ENCODE results near the gene AP3D1. TPM values are rescaled to one million over a fixed set of nuclear protein-coding genes. Genes with fewer than 3 reads are reported as not detected.

The AP3D1 gene
- total RNA-seq, 1 donor from 2014 or later, result 50.9 TPM

DNA sequence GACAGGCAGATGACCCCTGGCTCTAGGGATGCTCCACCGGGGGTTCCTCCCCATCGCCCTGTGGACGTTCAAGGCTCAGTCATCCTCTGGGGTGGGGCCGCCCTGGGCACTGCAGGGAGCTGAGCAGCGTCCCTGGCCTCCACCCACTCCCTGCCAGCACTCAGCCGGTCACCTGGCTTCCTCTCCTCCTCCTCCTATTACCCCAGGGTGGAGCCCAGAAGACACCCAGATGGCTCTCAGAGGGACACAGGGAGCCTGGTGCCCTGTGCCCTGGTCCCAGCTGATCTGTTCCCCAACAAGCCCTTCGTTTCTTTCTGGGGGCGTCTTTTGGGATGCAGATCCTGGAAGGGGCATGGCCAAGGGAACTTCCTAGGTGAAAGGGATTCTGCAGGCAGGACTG is 96.6 kb downstream of the AP3D1 start:
- Histone ChIP-seq H3K4me3 (no peak overlapping the region), H3K36me3 (no peaks in the 10 kb centered on the region), H3K79me2 (ENCODE audit: low read depth) (peaks cover 11% of the 10 kb centered on the region), H3F3A (ENCODE audit: low read depth) (peaks cover 25% of the 10 kb centered on the region), H3K27me3 (no peaks in the 10 kb centered on the region), H3K4me2 (no peak overlapping the region), H3K9ac (no peak overlapping the region), H2AFZ (replicated peaks) (no peak overlapping the region), H3K27ac (no peak overlapping the region), H3K4me1 (peaks cover 17% of the 10 kb centered on the region), H4K20me1 (ENCODE audit: low read depth) (peaks cover 10% of the 10 kb centered on the region), H3K9me3 (ENCODE audit: low read depth) (no peaks in the 10 kb centered on the region)
- no peak for DNase-seq (ENCODE audit: low spot score)
- peaks cover 3% of the 10 kb centered on the region for H3K27me3 Mint-ChIP-seq (ENCODE audit: insufficient read depth, low read depth)
- no peaks in the 10 kb centered on the region for H3K36me3 Mint-ChIP-seq
- H3K4me1 Mint-ChIP-seq, result peaks cover 32% of the 10 kb centered on the region
- TF ChIP-seq EZH2 (IDR thresholded peaks at IDR 0.05) (no peak), EZH2phosphoT487 (IDR thresholded peaks at IDR 0.05) (no peak)
- TF ChIP-seq, protein P1, sequence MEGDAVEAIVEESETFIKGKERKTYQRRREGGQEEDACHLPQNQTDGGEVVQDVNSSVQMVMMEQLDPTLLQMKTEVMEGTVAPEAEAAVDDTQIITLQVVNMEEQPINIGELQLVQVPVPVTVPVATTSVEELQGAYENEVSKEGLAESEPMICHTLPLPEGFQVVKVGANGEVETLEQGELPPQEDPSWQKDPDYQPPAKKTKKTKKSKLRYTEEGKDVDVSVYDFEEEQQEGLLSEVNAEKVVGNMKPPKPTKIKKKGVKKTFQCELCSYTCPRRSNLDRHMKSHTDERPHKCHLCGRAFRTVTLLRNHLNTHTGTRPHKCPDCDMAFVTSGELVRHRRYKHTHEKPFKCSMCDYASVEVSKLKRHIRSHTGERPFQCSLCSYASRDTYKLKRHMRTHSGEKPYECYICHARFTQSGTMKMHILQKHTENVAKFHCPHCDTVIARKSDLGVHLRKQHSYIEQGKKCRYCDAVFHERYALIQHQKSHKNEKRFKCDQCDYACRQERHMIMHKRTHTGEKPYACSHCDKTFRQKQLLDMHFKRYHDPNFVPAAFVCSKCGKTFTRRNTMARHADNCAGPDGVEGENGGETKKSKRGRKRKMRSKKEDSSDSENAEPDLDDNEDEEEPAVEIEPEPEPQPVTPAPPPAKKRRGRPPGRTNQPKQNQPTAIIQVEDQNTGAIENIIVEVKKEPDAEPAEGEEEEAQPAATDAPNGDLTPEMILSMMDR (IDR thresholded peaks at IDR 0.05), result no peak
- H3K9me3 Mint-ChIP-seq, result no peaks in the 10 kb centered on the region
- no peak overlapping the region for H3K27ac Mint-ChIP-seq
- no peak overlapping the region for H3K4me3 Mint-ChIP-seq

DNA sequence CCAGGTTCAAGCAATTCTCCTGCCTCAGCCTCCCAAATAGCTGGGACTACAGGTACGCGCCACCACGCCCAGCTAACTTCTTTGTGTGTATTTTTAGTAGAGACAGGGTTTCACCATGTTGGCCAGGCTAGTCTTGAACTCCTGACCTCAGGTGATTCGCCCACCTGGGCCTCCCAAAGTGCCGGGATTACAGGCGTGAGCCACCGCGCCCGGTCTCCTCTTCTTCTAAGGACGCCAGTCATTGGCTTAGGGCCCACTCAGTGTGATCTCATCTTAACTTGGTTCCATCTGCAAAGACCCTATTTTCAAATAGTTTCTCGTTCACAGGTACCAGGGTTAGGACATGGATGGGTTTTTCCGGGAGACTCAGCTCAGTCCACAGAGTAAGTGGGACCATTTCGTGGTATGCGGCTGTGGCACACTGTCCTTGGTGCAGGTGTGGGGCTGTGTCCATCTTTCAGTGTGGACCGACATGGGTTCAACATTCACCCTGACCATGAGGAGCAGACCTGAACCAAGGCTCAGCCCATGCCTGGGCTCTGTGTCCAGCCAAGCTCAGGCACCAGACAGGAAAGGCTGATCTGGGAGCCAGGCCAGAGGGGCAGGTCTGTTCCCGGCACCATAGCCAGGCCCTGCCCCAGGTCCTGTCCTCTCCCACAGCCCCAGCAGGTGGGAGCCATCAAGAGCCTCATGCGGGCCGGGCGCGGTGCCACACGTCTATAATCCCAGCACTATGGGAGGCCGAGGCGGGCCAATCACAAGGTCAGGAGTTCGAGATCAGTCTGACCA is 97.6 kb downstream of the AP3D1 start:
- Histone ChIP-seq H3F3A (ENCODE audit: low read depth) (peaks cover 16% of the 10 kb centered on the region), H3K36me3 (no peaks in the 10 kb centered on the region), H3K4me1 (peaks cover 10% of the 10 kb centered on the region), H3K27me3 (no peaks in the 10 kb centered on the region), H3K4me2 (no peak overlapping the region), H3K4me3 (no peak overlapping the region), H2AFZ (replicated peaks) (no peak overlapping the region), H3K27ac (no peak overlapping the region), H4K20me1 (ENCODE audit: low read depth) (peaks cover 20% of the 10 kb centered on the region), H3K9me3 (ENCODE audit: low read depth) (no peaks in the 10 kb centered on the region), H3K9ac (no peak overlapping the region), H3K79me2 (ENCODE audit: low read depth) (peaks cover 21% of the 10 kb centered on the region)
- H3K27ac Mint-ChIP-seq, result no peak overlapping the region
- H3K4me1 Mint-ChIP-seq, result peaks cover 29% of the 10 kb centered on the region
- TF ChIP-seq, protein P1 (IDR thresholded peaks at IDR 0.05), result no peak
- TF ChIP-seq EZH2 (IDR thresholded peaks at IDR 0.05) (no peak), EZH2phosphoT487 (IDR thresholded peaks at IDR 0.05) (no peak)
- H3K4me3 Mint-ChIP-seq, result no peak overlapping the region
- no peaks in the 10 kb centered on the region for H3K9me3 Mint-ChIP-seq
- H3K27me3 Mint-ChIP-seq (ENCODE audit: insufficient read depth, low read depth), result peaks cover 3% of the 10 kb centered on the region
- H3K36me3 Mint-ChIP-seq, result no peaks in the 10 kb centered on the region
- no peak for DNase-seq (ENCODE audit: low spot score)

DNA sequence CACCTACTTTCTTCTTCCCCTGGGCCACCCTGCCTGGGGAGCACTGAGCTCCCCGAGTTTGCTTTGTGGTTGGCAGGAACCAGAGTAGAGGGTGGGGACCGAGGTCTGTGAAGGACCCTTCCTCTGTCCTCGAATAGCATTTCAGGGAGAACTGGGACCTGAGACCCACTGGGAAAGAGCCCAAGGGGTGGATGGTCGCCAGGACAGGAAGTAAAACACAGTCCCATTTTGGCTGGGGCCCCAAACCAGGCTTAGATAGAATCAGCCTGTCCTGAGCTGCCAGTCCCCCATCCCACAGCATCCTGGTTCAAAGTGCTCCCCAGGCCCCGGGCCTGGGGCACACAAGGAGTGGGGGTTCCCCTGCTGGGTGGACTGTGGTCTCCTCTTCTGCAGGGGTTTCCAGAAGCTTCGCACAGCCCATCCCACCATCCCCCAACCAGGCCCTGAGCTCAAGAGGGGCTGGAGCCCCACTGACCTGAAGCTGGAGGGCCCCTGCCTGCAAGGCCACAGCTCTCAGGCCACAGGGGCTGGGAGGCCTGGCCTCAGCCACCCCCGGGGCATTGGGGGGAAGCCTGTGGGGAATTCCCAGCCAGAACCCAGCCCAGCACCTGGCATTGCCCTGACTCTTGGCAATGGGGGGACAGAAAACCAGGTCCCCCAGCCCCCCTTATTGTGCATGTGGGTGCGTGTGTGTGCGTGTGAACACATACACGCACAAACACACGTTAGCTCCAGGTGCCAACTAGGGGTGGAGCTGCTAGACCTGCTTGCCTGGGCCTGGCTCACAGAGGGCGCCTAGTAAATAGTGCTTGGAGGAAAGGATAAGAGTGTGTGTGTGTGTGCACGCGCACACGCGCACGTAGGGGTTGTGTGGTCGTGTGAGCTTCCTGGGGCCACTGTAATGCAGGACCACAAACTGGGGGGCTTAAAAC is 99.3 kb downstream of the AP3D1 start:
- Histone ChIP-seq H3K27ac (peak overlapping the region; percentile 19), H3K9me3 (ENCODE audit: low read depth) (no peaks in the 10 kb centered on the region), H3K27me3 (no peaks in the 10 kb centered on the region), H3K4me3 (peak overlapping the region; percentile 36), H3K36me3 (no peaks in the 10 kb centered on the region), H3K9ac (no peak overlapping the region), H3F3A (ENCODE audit: low read depth) (peaks cover 10% of the 10 kb centered on the region), H3K4me1 (peaks cover 10% of the 10 kb centered on the region), H3K79me2 (ENCODE audit: low read depth) (peaks cover 39% of the 10 kb centered on the region), H2AFZ (replicated peaks) (no peak overlapping the region), H4K20me1 (ENCODE audit: low read depth) (peaks cover 37% of the 10 kb centered on the region), H3K4me2 (peak overlapping the region; percentile 66)
- H3K27me3 Mint-ChIP-seq (ENCODE audit: insufficient read depth, low read depth), result peaks cover 3% of the 10 kb centered on the region
- no peak for DNase-seq (ENCODE audit: low spot score)
- H3K27ac Mint-ChIP-seq, result peak overlapping the region; percentile 66
- H3K9me3 Mint-ChIP-seq, result no peaks in the 10 kb centered on the region
- H3K36me3 Mint-ChIP-seq, result no peaks in the 10 kb centered on the region
- TF ChIP-seq EZH2 (IDR thresholded peaks at IDR 0.05) (no peak), EZH2phosphoT487 (IDR thresholded peaks at IDR 0.05) (no peak)
- TF ChIP-seq, protein P1 (IDR thresholded peaks at IDR 0.05), result no peak
- H3K4me3 Mint-ChIP-seq, result peak overlapping the region; percentile 83
- H3K4me1 Mint-ChIP-seq, result peaks cover 28% of the 10 kb centered on the region

All from neural progenitor cell (in vitro differentiated cells).